Brain pericyte (primary cell): ENCODE results near the gene ALDH8A1.

Experiments used
- DNase-seq: peaks from one replicate; pipeline ENCODE4 v3.0.0-alpha.2; 2012; ENCODE audit warnings: low read depth, low spot score

The ALDH8A1 gene

GRCh38 chr6:134873500-134874388, 76.2 kb downstream of the ALDH8A1 start:
- DNase-seq, result no peak

GRCh38 chr6:134870677-134871498, 79.0 kb downstream of the ALDH8A1 start:
- DNase-seq, result no peak

- DNase-seq, result no peak
Observed at GRCh38 chr6:134868812-134869211, 81.1 kb downstream of the ALDH8A1 start.
